HG03095 (cell line): ENCODE measurements around the gene ERBB4.

Source experiments
- ATAC-seq: cut with Tn5 transposase; IDR thresholded peaks from one replicate; pipeline ENCODE4 v1.9.1; 2021; ENCODE audit warnings: moderate library complexity; ENCODE audit not compliant: unreplicated experiment

Gene ERBB4

DNA sequence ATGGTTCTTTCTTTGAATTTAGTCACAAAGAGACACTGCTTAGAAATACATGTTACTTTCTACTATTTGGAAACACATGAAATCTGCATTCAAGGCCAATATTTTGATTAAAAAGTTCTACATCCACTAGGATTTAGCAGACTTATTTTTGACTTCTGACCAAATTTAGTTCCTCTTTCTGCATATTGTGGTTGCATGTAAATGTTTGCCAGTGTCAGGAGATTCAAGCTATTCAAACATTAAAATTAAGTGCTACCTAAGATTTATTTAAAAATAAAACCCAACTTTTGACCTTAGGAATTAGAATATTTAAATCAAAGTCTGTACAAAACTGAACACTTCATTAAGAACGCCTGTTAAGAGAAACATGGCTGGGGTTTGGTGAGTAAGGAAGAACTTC is 1091.1 kb downstream of the ERBB4 start:
- ATAC-seq: no peak

DNA sequence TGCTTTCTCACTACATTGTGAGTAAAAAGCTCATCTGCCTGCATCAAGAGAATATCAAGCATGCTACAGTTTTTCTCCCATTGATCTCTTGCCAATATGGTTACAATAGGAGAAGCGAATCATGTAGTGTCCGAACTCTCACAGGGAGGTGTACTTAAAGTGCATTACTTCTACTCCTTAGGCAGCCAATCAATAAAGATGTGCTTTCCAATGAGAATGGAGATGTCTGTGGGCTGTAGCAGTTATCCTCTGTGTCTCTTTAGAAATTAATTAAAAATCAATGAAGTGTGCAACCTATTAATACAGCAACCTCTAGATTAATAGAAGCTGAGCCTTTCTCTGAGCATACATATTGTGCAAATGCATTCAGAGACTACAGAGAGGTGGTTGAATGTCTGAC is 1098.5 kb downstream of the ERBB4 start:
- no peak for ATAC-seq

DNA sequence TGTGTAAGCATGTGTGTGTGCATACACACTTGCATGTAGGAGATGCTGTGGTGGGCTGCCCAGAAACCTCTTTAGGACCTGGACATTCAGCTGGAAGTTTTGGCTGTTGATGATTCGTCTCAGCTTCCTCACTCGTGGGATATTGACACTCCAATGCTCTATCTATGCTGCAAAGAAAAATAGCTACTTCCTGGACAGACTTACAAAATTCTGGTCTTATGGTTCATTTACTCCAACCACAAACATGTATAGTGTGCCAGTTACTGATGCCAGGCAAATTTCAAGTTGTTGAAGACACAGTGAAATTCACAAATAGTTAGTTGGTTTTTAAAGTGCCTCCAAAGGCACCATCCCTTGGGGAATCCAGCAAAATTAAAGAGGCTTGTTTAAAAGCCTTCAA is 1099.6 kb downstream of the ERBB4 start:
- no peak for ATAC-seq

DNA sequence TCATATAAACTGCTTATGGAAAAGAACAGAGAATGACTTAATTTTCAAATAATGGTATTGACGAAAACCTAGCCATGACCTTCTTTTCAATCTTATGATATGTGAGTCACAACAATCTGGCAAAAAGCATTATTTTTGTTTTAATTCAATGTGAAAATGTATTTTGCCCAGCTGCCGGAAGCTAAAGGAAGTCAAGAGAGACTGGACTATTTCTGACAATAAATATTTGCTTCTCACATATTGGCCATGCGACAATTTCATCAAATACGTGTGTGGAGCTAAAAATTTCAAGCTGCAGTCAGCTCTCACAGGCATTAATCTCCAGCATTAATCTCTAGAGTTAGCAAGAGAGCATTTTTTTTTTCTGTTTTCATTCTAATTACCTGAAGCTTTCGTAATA is 1101.2 kb downstream of the ERBB4 start:
- no peak for ATAC-seq

DNA sequence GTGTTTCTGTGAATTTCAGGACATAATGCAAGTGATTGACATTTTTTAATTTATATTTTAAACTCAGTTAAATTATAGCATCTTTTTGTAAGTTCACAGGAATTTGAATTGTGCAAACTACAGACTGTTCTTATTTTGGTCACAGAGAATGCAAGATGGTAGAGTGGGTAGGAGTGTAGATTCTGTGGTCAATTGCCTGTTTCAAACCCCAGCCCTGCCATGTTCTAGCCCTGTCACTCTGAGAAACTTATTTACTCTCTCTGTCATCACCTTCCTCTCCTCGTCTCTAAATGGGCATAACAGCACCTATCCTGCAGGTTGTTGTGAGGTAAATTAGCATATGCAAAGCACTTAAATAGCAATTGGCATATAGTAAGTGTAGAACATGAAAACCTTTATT is 1102.4 kb downstream of the ERBB4 start:
- no peak for ATAC-seq

DNA sequence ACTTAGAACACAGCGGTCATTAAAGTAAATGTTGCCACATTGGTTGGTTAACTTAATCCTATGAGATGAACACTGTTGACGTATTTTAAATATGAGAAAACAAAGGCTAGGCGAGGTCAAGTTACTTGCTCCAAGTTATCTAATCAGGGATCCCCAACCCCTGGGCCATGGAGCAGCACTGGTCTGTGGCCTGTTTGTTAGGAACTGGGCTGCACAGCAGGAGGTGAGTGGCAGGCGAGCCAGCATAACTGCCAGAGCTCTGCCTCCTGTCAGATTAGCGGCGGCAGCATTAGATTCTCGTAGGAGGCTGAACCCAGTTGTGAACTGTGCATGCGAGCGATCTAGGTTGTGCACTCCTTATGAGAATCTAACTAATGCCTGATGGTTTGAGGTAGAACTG is 1103.3 kb downstream of the ERBB4 start:
- no peak for ATAC-seq

DNA sequence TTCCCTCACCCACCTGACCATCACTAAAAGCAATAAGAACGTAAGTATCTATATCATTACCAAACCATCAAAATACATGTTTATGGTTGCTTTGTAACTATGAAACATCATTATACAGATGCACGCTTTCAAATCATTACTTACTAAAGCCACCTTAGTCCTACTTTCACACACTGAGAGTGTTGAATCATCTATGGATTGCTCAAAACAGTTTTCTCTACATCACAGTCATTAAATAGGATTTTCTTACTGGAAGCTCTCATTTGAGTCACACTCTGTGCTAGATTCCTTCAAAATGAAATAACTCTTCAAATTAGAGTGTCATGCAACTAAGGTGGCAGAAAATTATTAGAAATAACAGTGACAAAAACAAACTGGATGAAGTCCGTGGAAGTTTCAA is 1103.8 kb downstream of the ERBB4 start:
- ATAC-seq: no peak

DNA sequence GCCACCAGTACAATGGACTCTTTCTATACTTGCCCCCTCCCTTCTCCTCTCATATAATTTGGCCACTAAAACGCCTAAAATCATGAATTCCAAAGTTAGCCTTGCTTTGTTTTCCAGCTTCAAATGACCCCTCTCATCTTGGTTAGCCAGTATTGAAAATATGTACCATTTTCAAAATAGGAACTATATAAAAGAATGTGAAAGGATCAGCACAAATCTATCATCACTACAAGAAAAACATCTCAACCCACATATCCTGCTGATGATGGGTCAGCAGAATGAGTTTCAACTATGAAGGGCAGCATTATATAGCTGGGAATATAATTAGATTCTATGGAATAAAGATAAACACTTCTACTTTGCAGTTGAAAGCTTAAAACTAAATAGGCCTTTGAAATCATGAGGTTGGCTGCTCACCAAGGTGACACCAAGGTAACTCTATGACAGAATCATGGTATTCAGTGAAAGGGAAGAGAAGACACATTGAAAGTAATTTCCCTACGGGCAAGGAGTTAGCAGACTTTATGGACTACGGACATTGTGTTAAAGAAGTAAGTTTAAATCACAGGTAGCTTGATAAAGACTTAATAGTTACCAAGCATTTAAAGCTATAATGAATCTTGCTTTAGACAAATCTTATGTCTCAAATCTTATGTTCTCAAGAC is 1109.2 kb downstream of the ERBB4 start:
- no peak for ATAC-seq

DNA sequence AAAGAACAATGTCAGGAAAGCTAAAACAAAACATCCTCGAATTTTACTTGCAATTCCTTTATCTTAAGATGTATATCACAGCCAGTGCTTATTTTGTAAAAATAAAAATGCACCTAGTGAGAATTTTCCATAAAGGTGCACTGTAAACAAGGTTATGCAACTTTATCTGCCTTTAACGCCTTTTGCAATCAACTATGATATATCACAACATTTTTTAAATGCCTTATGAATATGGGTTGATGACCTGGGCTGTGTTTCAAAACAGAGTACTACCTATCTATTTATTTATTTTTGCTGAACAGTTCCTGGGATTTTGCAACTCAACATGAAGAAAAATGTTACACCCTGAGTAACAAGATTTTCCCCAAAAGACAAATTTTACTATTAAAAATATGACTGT is 1112.4 kb downstream of the ERBB4 start:
- no peak for ATAC-seq

DNA sequence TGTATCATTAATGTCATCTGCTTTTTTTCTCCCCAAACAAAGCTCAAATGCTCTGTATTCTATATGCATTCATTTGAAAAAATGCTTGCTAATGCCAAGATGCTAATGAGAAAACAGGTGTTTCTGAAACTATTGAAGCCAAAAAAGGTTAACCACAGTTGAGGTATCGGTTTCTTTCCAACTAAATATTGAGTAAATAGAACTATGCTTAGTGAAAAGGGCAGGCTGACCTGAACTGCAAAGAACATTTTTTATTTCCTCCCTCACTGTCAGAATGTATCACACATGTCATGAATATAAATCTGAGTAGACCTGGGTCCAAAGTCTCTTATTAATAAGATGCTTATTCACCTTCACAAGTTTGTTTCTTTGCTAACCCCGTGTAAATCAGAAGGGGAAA is 1115.6 kb downstream of the ERBB4 start:
- no peak for ATAC-seq

DNA sequence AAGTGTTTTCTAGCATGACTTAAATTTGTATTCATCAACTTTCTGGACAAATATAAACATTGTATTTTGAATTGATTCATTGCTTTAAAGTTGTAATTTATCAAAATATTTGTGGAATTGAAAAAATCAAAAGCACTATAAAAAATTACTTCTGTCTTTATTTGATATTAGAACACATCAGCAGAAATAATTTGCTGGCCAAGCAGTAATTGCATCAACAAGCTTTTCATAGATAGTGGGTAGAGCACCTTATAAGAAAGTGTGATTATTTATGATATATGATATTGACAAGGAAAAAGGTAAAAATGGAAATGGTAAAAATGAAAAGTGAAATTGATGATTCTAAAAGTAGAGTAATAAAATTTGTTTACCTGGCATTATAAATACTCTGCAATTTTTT is 1121.1 kb downstream of the ERBB4 start:
- ATAC-seq: no peak

DNA sequence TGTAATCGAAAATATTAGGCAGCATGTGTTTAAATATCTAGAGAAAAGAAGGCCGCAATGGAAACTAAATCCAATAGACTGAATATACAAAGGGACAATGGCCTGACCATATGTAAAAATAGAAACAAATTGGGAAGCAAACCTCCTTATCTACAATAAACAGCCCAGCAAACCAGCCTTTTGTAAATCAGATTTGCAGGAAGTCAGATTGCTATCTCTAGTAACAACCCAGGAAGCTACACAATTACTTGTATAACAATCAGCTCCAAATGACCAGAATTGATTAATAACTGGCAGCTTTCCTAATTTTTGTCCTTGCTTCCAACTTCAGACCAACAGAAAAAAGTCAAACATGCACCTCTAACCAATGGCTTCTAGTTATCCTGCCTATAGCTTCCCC is 1122.2 kb downstream of the ERBB4 start:
- no peak for ATAC-seq

DNA sequence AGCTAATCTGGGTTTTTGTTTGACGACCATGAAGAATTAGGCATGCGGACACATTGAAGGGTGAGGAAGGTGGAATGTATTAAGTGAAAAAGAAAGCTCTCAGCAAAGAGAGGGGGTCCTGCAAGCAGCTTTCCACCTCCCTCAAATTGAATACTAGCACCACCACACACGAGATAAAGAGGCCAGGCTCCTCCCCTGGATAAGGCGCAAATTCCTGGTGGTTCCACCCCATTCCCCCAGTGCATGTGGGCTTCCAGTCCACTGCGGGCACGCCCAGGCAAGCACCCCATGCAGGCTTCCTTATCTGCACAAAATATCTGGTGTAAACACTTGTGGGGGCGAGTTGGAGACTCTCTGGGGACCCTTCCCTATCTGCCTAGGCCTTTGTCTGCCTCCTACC is 1124.9 kb downstream of the ERBB4 start:
- no peak for ATAC-seq

DNA sequence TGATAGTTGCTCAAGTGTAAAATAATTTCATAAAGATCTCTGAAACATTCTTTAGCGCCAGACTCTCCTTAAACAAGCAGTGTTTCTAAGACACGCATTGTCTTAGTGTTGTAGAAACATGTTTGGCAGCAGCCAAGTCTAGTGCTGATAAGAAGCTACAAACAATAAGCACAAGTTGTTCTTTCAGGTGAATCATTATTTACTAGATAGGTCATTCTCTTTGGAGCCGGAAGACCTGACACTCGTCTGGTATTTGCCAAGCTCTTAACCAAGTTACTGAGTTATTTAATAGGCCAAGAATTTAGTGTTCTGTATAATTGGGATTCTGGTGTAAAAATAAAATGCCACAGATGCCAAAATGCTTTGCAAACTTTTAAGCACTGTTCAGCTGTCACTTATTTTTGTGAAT is 1130.1 kb downstream of the ERBB4 start:
- no peak for ATAC-seq

DNA sequence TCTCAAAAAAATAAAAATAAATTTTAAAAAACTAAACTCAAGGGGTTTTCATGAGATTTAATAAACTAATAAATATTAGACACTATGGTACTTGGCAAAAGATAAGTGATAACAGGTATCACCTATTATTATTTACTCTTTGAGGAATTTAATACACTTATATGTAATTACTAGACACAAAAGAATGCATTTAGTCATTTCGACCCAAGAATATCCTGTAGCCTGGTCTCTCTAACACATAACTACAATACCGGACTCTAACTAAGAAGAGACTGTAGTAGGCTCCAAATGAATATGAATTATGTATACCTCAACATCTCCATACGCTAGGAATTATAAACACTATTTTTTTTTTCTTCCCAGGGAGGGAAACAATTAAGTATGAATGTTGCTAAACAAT is 1131.5 kb downstream of the ERBB4 start:
- ATAC-seq: no peak

DNA sequence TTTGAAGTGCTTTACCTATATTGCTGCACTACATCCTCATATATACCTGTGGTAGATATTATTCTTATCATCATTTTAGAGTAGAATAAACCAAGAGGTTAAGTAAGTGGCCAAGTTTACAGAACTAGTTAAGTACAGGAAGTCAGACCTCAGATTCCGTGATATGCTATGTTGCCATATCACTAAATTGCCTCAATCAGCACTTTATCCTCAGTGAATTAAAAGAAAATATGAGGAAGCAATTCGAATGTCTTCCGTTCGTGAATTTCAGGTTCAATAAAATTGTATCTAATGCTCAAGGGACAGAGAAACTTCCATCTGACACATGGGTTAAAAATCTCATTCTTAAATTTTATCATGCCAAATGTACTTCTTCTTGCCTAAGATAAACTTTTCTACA is 1133.6 kb downstream of the ERBB4 start:
- ATAC-seq: no peak

DNA sequence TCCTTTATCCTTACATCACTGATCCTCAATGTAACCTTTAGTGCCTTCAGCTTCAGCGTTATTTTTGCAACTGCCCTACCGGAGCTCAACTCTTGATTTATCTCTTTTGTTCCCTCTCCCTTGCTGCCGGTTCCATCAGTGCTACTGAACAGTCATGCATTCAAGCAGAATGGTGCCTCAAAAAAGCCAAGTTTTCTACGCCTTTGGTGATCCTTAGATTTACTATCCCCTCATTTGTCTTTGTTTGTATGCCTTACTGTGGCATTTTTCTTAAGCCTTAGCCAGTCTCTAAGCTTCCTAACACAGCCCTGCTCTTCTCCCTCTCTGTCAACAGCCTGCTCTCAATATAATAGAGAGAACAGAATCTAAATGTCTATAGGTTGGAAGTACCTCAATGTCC is 1134.5 kb downstream of the ERBB4 start:
- no peak for ATAC-seq

DNA sequence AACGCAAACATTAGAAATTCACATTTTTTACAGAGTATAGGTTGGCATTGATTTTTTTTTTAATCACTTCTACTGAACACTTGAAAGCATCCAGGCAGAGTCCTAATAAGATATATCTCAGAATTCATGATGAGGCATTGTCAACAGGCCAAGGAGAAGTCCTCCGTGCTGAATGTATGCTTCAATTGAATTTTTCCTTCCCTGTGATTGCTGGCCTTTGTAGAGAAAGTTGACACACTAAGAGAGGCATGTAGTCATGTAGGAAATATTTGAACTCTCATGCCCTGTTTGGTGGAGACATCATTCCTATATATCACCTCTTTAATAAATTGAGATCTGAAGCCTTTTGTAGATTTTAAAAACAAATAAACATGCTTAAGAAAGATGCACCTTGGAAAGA is 1137.3 kb downstream of the ERBB4 start:
- ATAC-seq: no peak

DNA sequence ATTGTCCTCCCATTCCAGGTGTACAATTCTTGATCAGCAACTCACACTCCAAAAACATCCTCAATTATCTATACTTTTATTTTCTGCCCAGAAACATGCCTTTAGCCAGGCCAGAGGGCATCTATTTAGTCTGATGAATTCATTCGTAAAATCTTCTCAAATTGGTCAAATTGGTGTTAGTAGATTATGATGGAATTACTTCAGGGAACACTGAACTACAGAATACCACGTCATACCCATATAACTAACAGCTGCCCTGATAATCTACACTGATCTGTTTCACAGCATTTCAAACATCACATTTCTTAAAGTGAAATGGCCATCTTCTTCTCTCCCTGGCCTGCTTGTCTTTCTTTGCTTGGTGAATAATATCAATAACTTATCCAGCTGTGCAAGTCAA is 1140.8 kb downstream of the ERBB4 start:
- ATAC-seq: no peak

DNA sequence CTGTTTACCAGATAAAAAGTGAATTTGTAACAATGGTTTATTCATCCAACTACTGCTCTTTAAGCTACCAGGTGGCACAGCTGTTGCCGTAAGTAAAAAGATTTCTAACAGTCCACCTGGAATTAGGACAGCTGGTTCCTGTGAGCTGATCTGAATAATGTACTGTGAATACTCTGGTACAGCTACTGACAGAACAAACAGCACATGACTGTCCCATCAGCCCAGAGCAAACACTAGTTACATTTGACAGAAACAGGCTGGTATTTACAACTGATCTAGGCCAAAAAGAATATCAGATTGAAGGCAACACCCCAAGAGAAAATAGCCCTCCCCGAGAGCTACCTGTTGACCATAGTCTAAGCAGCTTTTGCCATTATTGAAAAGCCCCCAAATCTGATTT is 1141.8 kb downstream of the ERBB4 start:
- no peak for ATAC-seq

DNA sequence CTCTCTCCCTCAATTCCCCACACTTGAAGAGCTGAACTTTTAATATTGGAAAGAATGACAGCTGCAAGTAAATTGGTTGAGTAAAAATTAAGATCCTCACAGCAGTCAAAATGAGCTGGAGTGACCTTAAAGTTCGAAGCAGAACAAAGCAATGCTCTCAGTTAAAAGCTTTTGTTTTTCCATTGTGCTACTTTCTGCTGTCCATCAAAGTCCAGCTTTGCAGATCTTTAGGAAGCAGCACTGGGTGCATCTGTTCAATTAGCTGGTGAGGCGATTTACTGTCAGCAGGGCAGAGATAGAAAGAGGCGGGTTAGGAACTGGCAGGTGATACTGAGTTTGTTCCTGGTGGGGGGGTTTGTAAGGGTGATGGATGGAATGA is 1147.4 kb downstream of the ERBB4 start:
- ATAC-seq: no peak

DNA sequence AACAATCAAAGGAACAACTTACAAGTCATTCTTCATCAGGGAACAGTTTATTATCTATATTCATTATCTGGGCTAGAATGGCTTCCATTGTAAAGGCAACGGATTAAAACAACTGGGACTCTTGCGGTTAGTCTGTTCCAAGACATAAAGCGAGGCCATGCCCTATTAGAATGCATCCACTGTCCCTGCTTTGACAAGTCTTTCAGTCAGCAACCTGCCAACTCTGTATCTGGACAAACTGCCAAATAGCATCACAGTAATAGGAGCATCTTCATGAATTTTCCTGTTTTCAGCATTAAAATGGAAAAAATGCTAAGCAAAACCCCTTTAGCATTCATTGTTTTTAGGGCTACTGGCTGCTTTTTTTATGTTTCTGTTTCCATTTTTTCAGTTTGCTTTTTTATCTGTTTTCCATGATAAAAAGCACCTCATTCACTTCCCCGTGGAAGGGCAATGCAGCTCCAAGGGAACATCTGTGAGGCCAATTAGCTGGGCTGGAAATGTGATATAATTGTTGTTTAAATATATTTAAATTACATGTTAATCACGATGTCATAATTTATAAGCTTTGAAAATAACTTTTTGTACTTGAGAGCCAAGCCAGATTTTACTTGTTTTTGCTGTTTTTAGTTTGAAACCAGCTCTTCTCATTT is 1147.9 kb downstream of the ERBB4 start:
- ATAC-seq: no peak

DNA sequence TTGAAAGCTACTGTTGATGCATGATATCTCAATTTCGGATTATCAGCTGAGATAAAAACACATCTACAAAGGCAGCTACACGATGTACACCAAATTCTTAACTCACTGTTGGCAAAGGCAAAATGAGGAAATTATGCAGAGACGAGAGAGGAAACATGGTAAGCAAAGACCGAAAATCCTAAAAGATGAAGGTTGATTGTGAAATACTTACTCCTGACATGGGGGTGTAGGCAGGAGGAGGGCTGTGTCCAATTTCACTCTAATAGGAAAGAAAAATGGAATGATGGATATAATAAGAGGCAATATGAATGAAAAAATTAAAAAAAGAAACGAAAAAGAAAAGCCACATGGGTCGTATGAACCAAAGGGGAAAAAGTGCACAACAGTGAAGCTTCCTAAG is 1150.9 kb downstream of the ERBB4 start:
- ATAC-seq: no peak
